HepG2 (cell line): Measurements from ENCODE around the gene CLTA. TPM values are rescaled to one million over a fixed set of nuclear protein-coding genes. Genes with fewer than 3 reads are reported as not detected.

ENCODE experiments used
- ATAC-seq: fragments of 200-7000 bp; cut with Tn5 transposase; 3 replicates; pipeline ENCODE4 v1.9.1; 2020; ENCODE audit warnings: mild to moderate bottlenecking, moderate library complexity
- BruUV-seq: library from RNA; stranded (reverse); fragments of 400-500 nt; replicated peaks from 2 replicates; lab custom pipeline; 2021; lab: Mats Ljungman, UMichigan
- CTCF ChIA-PET: fragments of 300-600 bp; formaldehyde crosslinking; extraction: SDS; loops from one replicate; lab custom pipeline; 2021; ENCODE audit warnings: low total read pairs, inconsistent platforms, low intra/inter-chr PET ratio; lab: Yijun Ruan, JAX
- POLR2A ChIA-PET: fragments of 350-600 bp; sonication (Branson Sonifier 250); formaldehyde crosslinking; loops from one replicate; lab custom pipeline; 2020; ENCODE audit warnings: antibody characterized with exemption, inconsistent platforms; lab: Yijun Ruan, JAX
- DNase-seq: peaks from one replicate; pipeline ENCODE4 v3.0.0-alpha.2; 2015; ENCODE audit warnings: low spot score
- FAIRE-seq: peaks from 3 replicates; lab custom pipeline; 2011; peaks lifted over from hg19 to GRCh38; lab: Jason Lieb, UNC
- H2AFZ ChIP-seq: one replicate; pipeline ENCODE4 v1.6.1; 2011; ENCODE audit warnings: low read length, inconsistent platforms
- H3K27ac ChIP-seq: fragments of 300-600 bp; 3 replicates; pipeline ENCODE4 v1.8.0; 2011; ENCODE audit warnings: mixed run types, mild to moderate bottlenecking, mixed read lengths, low read length, inconsistent platforms; ENCODE audit not compliant: insufficient read depth; ENCODE audit errors: extremely low read length
- H3K27me3 ChIP-seq, 2 experiments: fragments of 200-600 bp in 1 of 2; 2 replicates in 1 of 2; 3 replicates in 1 of 2; pipeline versions ENCODE4 v1.6.0 to v1.8.0; 2011; ENCODE audit warnings: low read length in 2 of 2, mild to moderate bottlenecking in 2 of 2, moderate library complexity in 2 of 2, inconsistent platforms in 1 of 2; ENCODE audit not compliant: insufficient read depth in 2 of 2, control insufficient read depth in 1 of 2
- H3K36me3 ChIP-seq, 2 experiments: fragments of 200-600 bp in 1 of 2; replicated peaks in 1 of 2; 2 replicates in 1 of 2; 3 replicates in 1 of 2; pipeline versions ENCODE4 v1.5.1 to v1.8.0; 2011; ENCODE audit warnings: low read length in 2 of 2, inconsistent platforms in 1 of 2; ENCODE audit not compliant: insufficient read depth in 2 of 2, control insufficient read depth in 1 of 2
- H3K4me1 ChIP-seq: 2 replicates; pipeline ENCODE4 v1.5.1; 2012; ENCODE audit warnings: low read length, inconsistent platforms; ENCODE audit not compliant: insufficient read depth
- H3K4me2 ChIP-seq: 2 replicates; pipeline ENCODE4 v1.6.0; 2011; ENCODE audit warnings: low read depth, low read length, inconsistent platforms
- H3K4me3 ChIP-seq, 3 experiments: fragments of 200-600 bp in 1 of 3; sonication (generic), shearing (Covaris generic) in 1 of 3; replicated peaks in 1 of 3; 2 replicates each; pipeline ENCODE4 v1.5.1; 2011 to 2016; ENCODE audit warnings: low read length in 3 of 3, inconsistent platforms in 2 of 3, low read depth in 2 of 3, mild to moderate bottlenecking in 2 of 3, control low read depth in 1 of 3, mixed read lengths in 1 of 3; ENCODE audit not compliant: insufficient read depth in 1 of 3
- H3K79me2 ChIP-seq: one replicate; pipeline ENCODE4 v1.6.1; 2011; ENCODE audit warnings: low read length, inconsistent platforms; ENCODE audit not compliant: insufficient read depth
- H3K9ac ChIP-seq: 2 replicates; pipeline ENCODE4 v1.6.0; 2011; ENCODE audit warnings: mild to moderate bottlenecking, low read depth, low read length, inconsistent platforms; ENCODE audit not compliant: insufficient read depth
- H3K9me3 ChIP-seq: 2 replicates; pipeline ENCODE4 v1.5.1; 2012; ENCODE audit warnings: mild to moderate bottlenecking, low read length
- H4K20me1 ChIP-seq: 2 replicates; pipeline ENCODE4 v1.6.0; 2011; ENCODE audit warnings: inconsistent platforms, mild to moderate bottlenecking, low read length, moderate library complexity; ENCODE audit not compliant: insufficient read depth
- ATM ChIP-seq: fragments of 450-650 bp; IDR thresholded peaks from 2 replicates; pipeline ENCODE4 v1.7.1; 2017; ENCODE audit warnings: mild to moderate bottlenecking, borderline replicate concordance
- NFE2L2 ChIP-seq: fragments of 150-350 bp; IDR thresholded peaks from 2 replicates; pipeline ENCODE4 v1.6.1; 2014; ENCODE audit warnings: low read length
- REL ChIP-seq: sonication (generic); formaldehyde crosslinking; conservative IDR thresholded peaks from 2 replicates; pipeline ENCODE4 v1.8.0; 2022; ENCODE audit warnings: mild to moderate bottlenecking, missing genetic modification reagents, moderate library complexity
- SP5 ChIP-seq: IDR thresholded peaks from 2 replicates; pipeline ENCODE4 v1.6.1; 2016; ENCODE audit warnings: low read depth, borderline replicate concordance
- TERF1 ChIP-seq: sonication (generic); formaldehyde crosslinking; IDR thresholded peaks from 2 replicates; pipeline ENCODE4 v1.8.0; 2022; ENCODE audit warnings: mild to moderate bottlenecking, missing genetic modification reagents, moderate library complexity
- ZBTB33 ChIP-seq: sonication (generic); formaldehyde crosslinking; IDR thresholded peaks from 2 replicates; pipeline ENCODE4 v1.4.0; 2020; ENCODE audit warnings: missing genetic modification reagents
- ZNF546 ChIP-seq: sonication (generic); formaldehyde crosslinking; conservative IDR thresholded peaks from 2 replicates; pipeline ENCODE4 v1.8.1; 2023; ENCODE audit warnings: mild to moderate bottlenecking, missing genetic modification reagents
- ZNF800 ChIP-seq: sonication (generic); formaldehyde crosslinking; IDR thresholded peaks from 2 replicates; pipeline ENCODE4 v1.4.0; 2020; ENCODE audit warnings: missing genetic modification reagents
- WGBS: methylation state at CpG from one replicate; pipeline ENCODE4 v1.1.6; 2017; ENCODE audit warnings: low lambda C conversion rate; 5-methylcytosine and 5-hydroxymethylcytosine counted together
- in situ Hi-C: cut with HindIII; loops from 2 replicates; pipeline ENCODE4 v1.10.0; 2017; ENCODE audit warnings: low pct_unique_long_range_greater_than_20kb; ENCODE audit not compliant: extremely low pct_ligation_motif_present
- intact Hi-C: fragments of 100-400 bp; cut with micrococcal nuclease; formaldehyde crosslinking; loops from one replicate; pipeline ENCODE4 v1.10.0; 2022; ENCODE audit not compliant: unreplicated experiment
- polyA plus RNA-seq, 8 experiments: library from polyadenylated mRNA; depleted of rRNA in 3 of 8; stranded (reverse) in 7 of 8; unstranded in 1 of 8; fragments of >200 nt; fragmentation: Illumina TruSeq in 4 of 8; extraction: Trizol in 4 of 8; gene quantifications; 2 replicates each; pipeline versions ENCODE4 v1.2.1 to v1.2.3, GENCODE V29; 2011 to 2016; ENCODE audit warnings: low read depth in 4 of 8, missing spikeins in 1 of 8, mixed read lengths in 1 of 8; ENCODE audit not compliant: insufficient read depth in 1 of 8
- total RNA-seq, 5 experiments: library from RNA; depleted of rRNA; stranded (reverse); fragments of >200 nt; fragmentation: Illumina TruSeq; extraction: Trizol; gene quantifications; 2 replicates each; pipeline ENCODE4 v1.2.3, GENCODE V29; 2016; ENCODE audit warnings: low read depth in 1 of 5

Gene CLTA
- total and polyA plus RNA-seq, 2 of the 13 experiments (the other 11 are each of a cell fraction or from before 2014, with no cell fraction given) = 143 to 222 TPM

GRCh38 chr9:36247356-36247755 is 56.6 kb downstream of the CLTA start:
- no peak overlapping the region for H2AFZ ChIP-seq
- no peak for DNase-seq
- no peak for FAIRE-seq
- POLR2A ChIA-PET = interaction anchor here (1.0 kb wide), 1 partner anchor 72 kb away, joined by 3 read pairs; no protein-coding TSS in a partner anchor
- no peaks in the 10 kb centered on the region for H3K9me3 ChIP-seq
- H3K27ac ChIP-seq = no peak overlapping the region
- no peak for ATAC-seq
- 94% methylated on average over 3 of the region's 3 CpGs for WGBS
- no peak overlapping the region for H3K4me2 ChIP-seq
- H3K4me1 ChIP-seq = peaks cover 11% of the 10 kb centered on the region
- H3K4me3 ChIP-seq = no peak overlapping the region
- no peaks in the 10 kb centered on the region for H3K27me3 ChIP-seq
- TF ChIP-seq ATM (no peak), TERF1 (CRISPR knock-in tag) (no peak), NFE2L2 (no peak), ZNF800 (CRISPR knock-in tag) (no peak), ZNF546 (CRISPR knock-in tag) (no peak), REL (CRISPR knock-in tag) (no peak), ZBTB33 (CRISPR knock-in tag) (no peak), SP5 (CRISPR knock-in tag) (no peak)
- H3K9ac ChIP-seq = no peak overlapping the region
- in situ Hi-C loops (loop anchor here (5.0 kb wide), 1 partner anchor 80 kb away; no protein-coding TSS in a partner anchor), intact Hi-C loops (no loop called here)
- no peaks in the 10 kb centered on the region for H4K20me1 ChIP-seq
- H3K36me3 ChIP-seq = peaks cover 2 to 30% of the 10 kb centered on the region in 2 experiments; a peak in 4 of 5 replicates
- H3K79me2 ChIP-seq = peaks cover 16% of the 10 kb centered on the region
- CTCF ChIA-PET = interaction anchor here (4.7 kb wide), 1 partner anchor 81 kb away, joined by 49 read pairs; no protein-coding TSS in a partner anchor
- no TSS peak for BruUV-seq
